ENCODE measurements around the gene BOLA2B. TPM values are rescaled to one million over a fixed set of nuclear protein-coding genes. Genes with fewer than 3 reads are reported as not detected.

The BOLA2B gene
- total and polyA plus RNA-seq, 5 donors from 2014 or later: 58.2 to 225 (median 190) TPM

Other genes with a start within 250 kb of the BOLA2B start
- gene TMEM219, start 231.6 kb downstream of the BOLA2B start, total RNA-seq: 76.7 TPM
- 100 to 1,000 TPM; 193 to 261 (median 221) TPM for gene TMEM219, start 231.6 kb downstream of the BOLA2B start, polyA plus RNA-seq
- gene TAOK2, start 219.8 kb downstream of the BOLA2B start, total RNA-seq: 30.0 TPM
- 1 to 10 TPM; 2.1 to 3.5 (median 2.9) TPM for gene TAOK2, start 219.8 kb downstream of the BOLA2B start, polyA plus RNA-seq
- gene HIRIP3, start 198.0 kb downstream of the BOLA2B start, total RNA-seq: 12.4 TPM
- 10 to 100 TPM; 13.9 to 19.9 (median 16.2) TPM for gene HIRIP3, start 198.0 kb downstream of the BOLA2B start, polyA plus RNA-seq
- gene INO80E, start 197.4 kb downstream of the BOLA2B start, total RNA-seq: 105 TPM
- 1 to 10 TPM; 5.0 to 8.9 (median 6.0) TPM for gene INO80E, start 197.4 kb downstream of the BOLA2B start, polyA plus RNA-seq
- gene DOC2A, start 182.6 kb downstream of the BOLA2B start, total RNA-seq: not detected
- gene DOC2A, start 182.6 kb downstream of the BOLA2B start, polyA plus RNA-seq: not detected
- not detected for gene C16orf92, start 170.5 kb downstream of the BOLA2B start, total RNA-seq
- gene C16orf92, start 170.5 kb downstream of the BOLA2B start, polyA plus RNA-seq: not detected
- gene TLCD3B, start 162.4 kb downstream of the BOLA2B start, total RNA-seq: not detected
- not detected for gene TLCD3B, start 162.4 kb downstream of the BOLA2B start, polyA plus RNA-seq
- gene ALDOA, start 127.9 kb downstream of the BOLA2B start, total RNA-seq: 430 TPM
- 1,000 to 10,000 TPM; 1,129 to 1,243 (median 1,151) TPM for gene ALDOA, start 127.9 kb downstream of the BOLA2B start, polyA plus RNA-seq
- 97.0 TPM for gene PPP4C, start 117.7 kb downstream of the BOLA2B start, total RNA-seq
- 100 to 1,000 TPM; 232 to 289 (median 262) TPM for gene PPP4C, start 117.7 kb downstream of the BOLA2B start, polyA plus RNA-seq
- 0.42 TPM for gene TBX6, start 101.7 kb downstream of the BOLA2B start, total RNA-seq
- under 1 TPM in 1 of 4 donors, not detected in 3; 0.29 TPM for gene TBX6, start 101.7 kb downstream of the BOLA2B start, polyA plus RNA-seq
- gene YPEL3, start 97.5 kb downstream of the BOLA2B start, total RNA-seq: 121 TPM
- gene YPEL3, start 97.5 kb downstream of the BOLA2B start, polyA plus RNA-seq: 100 to 1,000 TPM; 245 to 319 (median 297) TPM
- 26.7 TPM for gene GDPD3, start 80.1 kb downstream of the BOLA2B start, total RNA-seq
- gene GDPD3, start 80.1 kb downstream of the BOLA2B start, polyA plus RNA-seq: under 1 TPM in 2 of 4 donors, not detected in 2; 0.13 to 0.28 TPM
- gene MAPK3, start 70.4 kb downstream of the BOLA2B start, total RNA-seq: 71.4 TPM
- 10 to 100 TPM in 1 of 4 donors, 1 to 10 TPM in 3; 7.3 to 12.6 (median 9.1) TPM for gene MAPK3, start 70.4 kb downstream of the BOLA2B start, polyA plus RNA-seq
- 850 TPM for gene CORO1A, start 10.1 kb downstream of the BOLA2B start, total RNA-seq
- 1,000 to 10,000 TPM; 1,269 to 1,770 (median 1,540) TPM for gene CORO1A, start 10.1 kb downstream of the BOLA2B start, polyA plus RNA-seq
- gene SLX1A, start 209 bp upstream of the BOLA2B start, total RNA-seq: 50.3 TPM
- gene SLX1A, start 209 bp upstream of the BOLA2B start, polyA plus RNA-seq: 100 to 1,000 TPM in 3 of 4 donors, 10 to 100 TPM in 1; 56.8 to 136 (median 102) TPM
- 19.3 TPM for gene SULT1A3, start 5.6 kb upstream of the BOLA2B start, total RNA-seq
- gene SULT1A3, start 5.6 kb upstream of the BOLA2B start, polyA plus RNA-seq: 1 to 10 TPM in 1 of 4 donors, under 1 TPM in 2, not detected in 1; 0.71 to 1.5 (median 0.91) TPM
- gene NPIPB13, start 54.8 kb upstream of the BOLA2B start, total RNA-seq: 30.5 TPM
- gene NPIPB13, start 54.8 kb upstream of the BOLA2B start, polyA plus RNA-seq: 1 to 10 TPM in 1 of 4 donors, under 1 TPM in 3; 0.68 to 1.0 (median 0.86) TPM
- gene CD2BP2, start 161.6 kb upstream of the BOLA2B start, total RNA-seq: 46.7 TPM
- gene CD2BP2, start 161.6 kb upstream of the BOLA2B start, polyA plus RNA-seq: 10 to 100 TPM; 33.5 to 42.1 (median 37.2) TPM
- gene TBC1D10B, start 176.8 kb upstream of the BOLA2B start, total RNA-seq: 32.2 TPM
- gene TBC1D10B, start 176.8 kb upstream of the BOLA2B start, polyA plus RNA-seq: 10 to 100 TPM in 1 of 4 donors, 1 to 10 TPM in 3; 7.1 to 11.7 (median 8.2) TPM
- gene MYL11, start 181.1 kb upstream of the BOLA2B start, total RNA-seq: 4.1 TPM
- 1 to 10 TPM in 1 of 4 donors, not detected in 3; 1.7 TPM for gene MYL11, start 181.1 kb upstream of the BOLA2B start, polyA plus RNA-seq
- gene SEPTIN1, start 188.9 kb upstream of the BOLA2B start, total RNA-seq: 198 TPM
- 100 to 1,000 TPM; 157 to 205 (median 170) TPM for gene SEPTIN1, start 188.9 kb upstream of the BOLA2B start, polyA plus RNA-seq
- 6.0 TPM for gene ZNF48, start 201.8 kb upstream of the BOLA2B start, total RNA-seq
- 1 to 10 TPM; 4.5 to 8.0 (median 6.7) TPM for gene ZNF48, start 201.8 kb upstream of the BOLA2B start, polyA plus RNA-seq
- gene ZNF771, start 213.9 kb upstream of the BOLA2B start, total RNA-seq: 2.3 TPM
- 1 to 10 TPM; 1.7 to 3.8 (median 3.3) TPM for gene ZNF771, start 213.9 kb upstream of the BOLA2B start, polyA plus RNA-seq
- gene DCTPP1, start 236.4 kb upstream of the BOLA2B start, total RNA-seq: 20.1 TPM
- 100 to 1,000 TPM in 3 of 4 donors, 10 to 100 TPM in 1; 93.5 to 110 (median 103) TPM for gene DCTPP1, start 236.4 kb upstream of the BOLA2B start, polyA plus RNA-seq

Measured in CD4-positive, CD25-positive, alpha-beta regulatory T cell (primary cell).